Nephron (organoid): ENCODE measurements around the gene KLHL15.

ENCODE experiments used
- H3K27ac Mint-ChIP-seq, 3 experiments: 2 replicates each; pipeline ENCODE4 v1.8.0; 2020; ENCODE audit warnings: mixed read lengths in 3 of 3, mild to moderate bottlenecking in 2 of 3, moderate library complexity in 1 of 3
- H3K27me3 Mint-ChIP-seq: 2 replicates; pipeline ENCODE4 v1.8.0; 2021; ENCODE audit warnings: low read depth, mild to moderate bottlenecking, moderate library complexity, mixed read lengths
- H3K36me3 Mint-ChIP-seq: 2 replicates; pipeline ENCODE4 v1.8.0; 2020; ENCODE audit warnings: low read depth, mixed read lengths
- H3K4me1 Mint-ChIP-seq: 2 replicates; pipeline ENCODE4 v1.8.0; 2020; ENCODE audit warnings: mixed read lengths
- H3K4me3 Mint-ChIP-seq, 3 experiments: 2 replicates each; pipeline ENCODE4 v1.8.0; 2020; ENCODE audit warnings: mild to moderate bottlenecking in 3 of 3, mixed read lengths in 3 of 3, moderate library complexity in 2 of 3
- H3K9me3 Mint-ChIP-seq: 2 replicates; pipeline ENCODE4 v1.8.0; 2020; ENCODE audit warnings: mixed read lengths
- TF ChIP-seq, protein P1 (sequence below), 3 experiments: fragments of 200-600 bp; sonication (generic); IDR thresholded peaks; one replicate each; pipeline ENCODE4 v1.5.0; 2021; ENCODE audit warnings: antibody characterized with exemption in 3 of 3; ENCODE audit not compliant: unreplicated experiment in 3 of 3

KLHL15 gene

DNA sequence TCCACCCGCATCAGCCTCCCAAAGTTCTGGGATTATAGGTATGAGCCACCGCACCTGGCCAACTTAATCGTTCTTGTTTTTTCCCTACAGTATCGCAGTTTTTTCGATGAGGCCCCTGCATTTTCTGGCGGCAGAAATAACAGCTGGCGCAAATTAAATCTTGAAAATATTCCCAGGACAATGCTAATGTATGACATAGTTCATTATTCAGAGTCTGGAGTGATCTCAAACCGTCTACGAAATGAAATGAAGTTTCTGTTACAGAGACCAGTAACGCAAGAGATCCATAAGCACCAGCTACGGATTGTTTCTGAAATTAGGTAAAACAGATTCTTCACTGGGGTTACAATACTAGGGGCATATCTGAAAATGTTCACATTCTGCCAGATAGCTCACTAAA lies 91.9 kb downstream of the KLHL15 start:
- Mint-ChIP-seq H3K27me3 (no peaks in the 10 kb centered on the region), H3K9me3 (no peaks in the 10 kb centered on the region), H3K36me3 (no peaks in the 10 kb centered on the region), H3K4me3 (peak overlapping the region in 1 of 3 experiments; percentile 50), H3K4me1 (peaks cover 39% of the 10 kb centered on the region), H3K27ac (peak overlapping the region in 2 of 3 experiments; percentile 71 to 74)
- TF ChIP-seq, protein P1, sequence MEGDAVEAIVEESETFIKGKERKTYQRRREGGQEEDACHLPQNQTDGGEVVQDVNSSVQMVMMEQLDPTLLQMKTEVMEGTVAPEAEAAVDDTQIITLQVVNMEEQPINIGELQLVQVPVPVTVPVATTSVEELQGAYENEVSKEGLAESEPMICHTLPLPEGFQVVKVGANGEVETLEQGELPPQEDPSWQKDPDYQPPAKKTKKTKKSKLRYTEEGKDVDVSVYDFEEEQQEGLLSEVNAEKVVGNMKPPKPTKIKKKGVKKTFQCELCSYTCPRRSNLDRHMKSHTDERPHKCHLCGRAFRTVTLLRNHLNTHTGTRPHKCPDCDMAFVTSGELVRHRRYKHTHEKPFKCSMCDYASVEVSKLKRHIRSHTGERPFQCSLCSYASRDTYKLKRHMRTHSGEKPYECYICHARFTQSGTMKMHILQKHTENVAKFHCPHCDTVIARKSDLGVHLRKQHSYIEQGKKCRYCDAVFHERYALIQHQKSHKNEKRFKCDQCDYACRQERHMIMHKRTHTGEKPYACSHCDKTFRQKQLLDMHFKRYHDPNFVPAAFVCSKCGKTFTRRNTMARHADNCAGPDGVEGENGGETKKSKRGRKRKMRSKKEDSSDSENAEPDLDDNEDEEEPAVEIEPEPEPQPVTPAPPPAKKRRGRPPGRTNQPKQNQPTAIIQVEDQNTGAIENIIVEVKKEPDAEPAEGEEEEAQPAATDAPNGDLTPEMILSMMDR (IDR thresholded peaks at IDR 0.05; ENCODE audit: unreplicated experiment in 3 of 3): no peak
